K562 (cell line): Measurements from ENCODE around the gene CREB3L4. TPM values are rescaled to one million over a fixed set of nuclear protein-coding genes. Genes with fewer than 3 reads are reported as not detected.

Experiments used
- DPF2 ChIP-seq: fragments of 450-650 bp; IDR thresholded peaks from 2 replicates; pipeline ENCODE4 v1.6.1; 2016
- EGR1 ChIP-seq: fragments of 450-650 bp; conservative IDR thresholded peaks from 2 replicates; pipeline ENCODE4 v1.6.1; 2017; ENCODE audit warnings: mild to moderate bottlenecking
- ESRRA ChIP-seq: fragments of 450-650 bp; IDR thresholded peaks from 2 replicates; pipeline ENCODE4 v1.6.1; 2014; ENCODE audit warnings: low read depth, mild to moderate bottlenecking, moderate library complexity, borderline replicate concordance
- KAT2B ChIP-seq: IDR thresholded peaks from one replicate; pipeline ENCODE4 v1.6.1; 2012; ENCODE audit warnings: low read depth, mild to moderate bottlenecking, control low read depth, inconsistent platforms, low read length, moderate library complexity
- PHF8 ChIP-seq: fragments of 200-600 bp; sonication (generic); IDR thresholded peaks from 2 replicates; pipeline ENCODE4 v1.6.1; 2012; ENCODE audit warnings: mixed run types, mild to moderate bottlenecking, inconsistent platforms, low read length, moderate library complexity, borderline replicate concordance
- PRDM10 ChIP-seq: fragments of 450-650 bp; IDR thresholded peaks from 2 replicates; pipeline ENCODE4 v1.6.1; 2018; ENCODE audit not compliant: partially characterized antibody
- PTBP1 ChIP-seq: fragments of 200-400 bp; formaldehyde crosslinking; IDR thresholded peaks from 2 replicates; pipeline ENCODE4 v1.6.1; 2017; ENCODE audit warnings: low read depth, low read length
- PURB ChIP-seq: sonication (generic); formaldehyde crosslinking; IDR thresholded peaks from 2 replicates; pipeline ENCODE4 v1.9.0; 2021; ENCODE audit warnings: low read depth, mild to moderate bottlenecking, missing genetic modification reagents
- TGIF2 ChIP-seq: sonication (generic); formaldehyde crosslinking; IDR thresholded peaks from 2 replicates; pipeline ENCODE4 v1.8.1; 2022; ENCODE audit warnings: mild to moderate bottlenecking, missing genetic modification reagents, moderate library complexity
- ZNF121 ChIP-seq: sonication (generic); formaldehyde crosslinking; conservative IDR thresholded peaks from 2 replicates; pipeline ENCODE4 v1.8.0; 2022; ENCODE audit warnings: missing genetic modification reagents
- ZNF184 ChIP-seq: sonication (generic); formaldehyde crosslinking; IDR thresholded peaks from 2 replicates; pipeline ENCODE4 v1.5.0; 2020; ENCODE audit warnings: missing genetic modification reagents
- ZNF384 ChIP-seq: IDR thresholded peaks from 2 replicates; pipeline ENCODE4 v1.6.1; 2012; ENCODE audit warnings: low read depth, low read length, improper control_type of control experiment
- ZNF512 ChIP-seq: IDR thresholded peaks from 2 replicates; pipeline ENCODE4 v1.6.1; 2016; ENCODE audit warnings: missing genetic modification characterization, missing compliant biosample characterization
- ZNF785 ChIP-seq: fragments of 250-450 bp; sonication (Bioruptor Pico); IDR thresholded peaks from 2 replicates; pipeline ENCODE4 v1.4.0; 2020; ENCODE audit warnings: mild to moderate bottlenecking
- polyA plus RNA-seq, 8 experiments: library from polyadenylated mRNA; depleted of rRNA in 4 of 8; stranded (reverse) in 5 of 8; unstranded in 3 of 8; fragments of >200 nt; fragmentation: Nextera tagmentation in 2 of 8; fragmentation: Illumina TruSeq in 1 of 8; extraction: Ambion mirVana in 2 of 8; extraction: Trizol in 1 of 8; gene quantifications; 2 replicates each; pipeline versions ENCODE4 v1.2.1 to v1.2.3, GENCODE V29; 2011 to 2014; ENCODE audit warnings: inconsistent platforms in 1 of 8, missing spikeins in 1 of 8
- total RNA-seq, 7 experiments: library from RNA; depleted of rRNA in 6 of 7; stranded (reverse); fragments of >200 nt in 6 of 7; fragmentation: Illumina TruSeq in 2 of 7; extraction: Trizol in 2 of 7; gene quantifications; 2 replicates each; pipeline versions ENCODE4 v1.2.1 to v1.2.3, GENCODE V29; 2011 to 2021; ENCODE audit warnings: low replicate concordance in 1 of 7

The CREB3L4 gene
- total and polyA plus RNA-seq, 9 of the 15 experiments (the other 6 are each of a cell fraction or from before 2014, with no cell fraction given), result 9.9 to 18.6 (median 13.9) TPM

GRCh38 chr1:153922972-153923925, 44.5 kb upstream of the CREB3L4 start, which contains the start of gene GATAD2B (continued):
- TF ChIP-seq PRDM10, result peak; percentile 76
- TF ChIP-seq PURB, result no peak
- no peak for TF ChIP-seq ZNF512 (tag)
- TF ChIP-seq TGIF2, result no peak
- no peak for TF ChIP-seq ZNF785 (CRISPR knock-in tag)
- TF ChIP-seq PTBP1, result no peak
- peak; percentile 20; the same call in 1 of the 2 replicates for TF ChIP-seq DPF2
- TF ChIP-seq PHF8, result peak; percentile 50; the same call in 1 of the 2 replicates
- TF ChIP-seq ZNF121 (CRISPR knock-in tag), result no peak
- no peak for TF ChIP-seq ZNF184 (CRISPR knock-in tag)
- no peak for TF ChIP-seq ESRRA
- peak; percentile 94 for TF ChIP-seq EGR1
- TF ChIP-seq KAT2B, result no peak
- peak; percentile 85 for TF ChIP-seq ZNF384
